Naive thymus-derived CD4-positive, alpha-beta T cell (primary cell): ENCODE results near the gene GNAI3. TPM values are rescaled to one million over a fixed set of nuclear protein-coding genes. Genes with fewer than 3 reads are reported as not detected.

Experiments
- ATAC-seq: fragments of 150-1000 bp; cut with Tn5 transposase; 2 replicates; pipeline ENCODE4 v1.10.0; 2021; ENCODE audit warnings: mild to moderate bottlenecking, moderate library complexity
- CTCF ChIA-PET: fragments of 350-600 bp; sonication (Branson Sonifier 250); formaldehyde crosslinking; loops from one replicate; lab custom pipeline; 2021; ENCODE audit warnings: antibody characterized with exemption; lab: Charles Lee
- POLR2A ChIA-PET: fragments of 350-600 bp; sonication (Branson Sonifier 250); formaldehyde crosslinking; loops from one replicate; lab custom pipeline; 2021; ENCODE audit warnings: antibody characterized with exemption, inconsistent platforms; lab: Charles Lee
- DNase-seq, 9 donors: peaks; one replicate each; pipeline versions ENCODE4 v3.0.0 to v3.0.0-alpha.2; 2020 to 2022; ENCODE audit warnings: mixed read lengths in 1 of 9
- H3K27ac ChIP-seq: one replicate; pipeline ENCODE4 v1.7.0; 2013; ENCODE audit warnings: mild to moderate bottlenecking, low read depth, low read length, moderate library complexity
- H3K27me3 ChIP-seq, 2 donors: one replicate each; pipeline ENCODE4 v1.7.0; 2013; ENCODE audit warnings: low read length in 2 of 2, mild to moderate bottlenecking in 2 of 2, moderate library complexity in 2 of 2; ENCODE audit not compliant: control insufficient read depth in 2 of 2, insufficient read depth in 2 of 2
- H3K36me3 ChIP-seq, 3 experiments: 1 replicate in 2 of 3; 2 replicates in 1 of 3; pipeline ENCODE4 v1.7.0; 2013; ENCODE audit warnings: low read length in 3 of 3, mild to moderate bottlenecking in 3 of 3, moderate library complexity in 1 of 3; ENCODE audit not compliant: insufficient read depth in 3 of 3, control insufficient read depth in 2 of 3
- H3K4me1 ChIP-seq, 2 donors: one replicate each; pipeline ENCODE4 v1.7.0; 2013; ENCODE audit warnings: low read length in 2 of 2, mild to moderate bottlenecking in 2 of 2, moderate library complexity in 1 of 2; ENCODE audit not compliant: control insufficient read depth in 2 of 2, insufficient read depth in 2 of 2
- H3K4me3 ChIP-seq: 2 replicates; pipeline ENCODE4 v1.7.0; 2013; ENCODE audit warnings: mild to moderate bottlenecking, low read length
- H3K9me3 ChIP-seq, 3 experiments: 1 replicate in 2 of 3; 2 replicates in 1 of 3; pipeline ENCODE4 v1.7.0; 2013; ENCODE audit warnings: low read length in 3 of 3; ENCODE audit not compliant: control insufficient read depth in 2 of 3
- H3K27ac Mint-ChIP-seq, 9 donors: one replicate each; pipeline ENCODE4 v1.8.0; 2020 to 2022; ENCODE audit warnings: mixed read lengths in 9 of 9, mild to moderate bottlenecking in 8 of 9, moderate library complexity in 5 of 9, inconsistent platforms in 2 of 9
- H3K27me3 Mint-ChIP-seq, 5 donors: one replicate each; pipeline ENCODE4 v1.8.0; 2021 to 2022; ENCODE audit warnings: mixed read lengths in 5 of 5, mild to moderate bottlenecking in 1 of 5
- H3K36me3 Mint-ChIP-seq, 5 donors: one replicate each; pipeline ENCODE4 v1.8.0; 2020 to 2022; ENCODE audit warnings: mixed read lengths in 5 of 5, mild to moderate bottlenecking in 3 of 5, inconsistent platforms in 1 of 5
- H3K4me1 Mint-ChIP-seq, 7 donors: one replicate each; pipeline ENCODE4 v1.8.0; 2020 to 2022; ENCODE audit warnings: mixed read lengths in 7 of 7, mild to moderate bottlenecking in 3 of 7, inconsistent platforms in 1 of 7
- H3K4me3 Mint-ChIP-seq, 10 donors: one replicate each; pipeline ENCODE4 v1.8.0; 2020 to 2022; ENCODE audit warnings: mild to moderate bottlenecking in 10 of 10, mixed read lengths in 10 of 10, moderate library complexity in 6 of 10, inconsistent platforms in 2 of 10
- H3K9me3 Mint-ChIP-seq, 11 donors: one replicate each; pipeline ENCODE4 v1.8.0; 2020 to 2022; ENCODE audit warnings: mixed read lengths in 11 of 11, mild to moderate bottlenecking in 4 of 11, inconsistent platforms in 1 of 11, moderate library complexity in 1 of 11
- intact Hi-C, 2 donors: fragments of 100-400 bp; cut with micrococcal nuclease; formaldehyde crosslinking; loops; one replicate each; pipeline ENCODE4 v1.15.1; 2023
- polyA plus RNA-seq, 2 donors: library from polyadenylated mRNA; unstranded; fragments of 300-500 nt; fragmentation: Illumina TruSeq; gene quantifications; one replicate each; pipeline ENCODE4 v1.2.3, GENCODE V29; 2021
- total RNA-seq, 6 experiments: library from RNA in 5 of 6; stranded (reverse) in 5 of 6; gene quantifications; 1 replicate in 5 of 6; 2 replicates in 1 of 6; pipeline ENCODE4 v1.2.3 and lab custom pipeline; 2021 to 2026

GNAI3 gene
- total and polyA plus RNA-seq, 7 experiments from 2014 or later = 4.9 to 9.3 (median 7.2) TPM

DNA sequence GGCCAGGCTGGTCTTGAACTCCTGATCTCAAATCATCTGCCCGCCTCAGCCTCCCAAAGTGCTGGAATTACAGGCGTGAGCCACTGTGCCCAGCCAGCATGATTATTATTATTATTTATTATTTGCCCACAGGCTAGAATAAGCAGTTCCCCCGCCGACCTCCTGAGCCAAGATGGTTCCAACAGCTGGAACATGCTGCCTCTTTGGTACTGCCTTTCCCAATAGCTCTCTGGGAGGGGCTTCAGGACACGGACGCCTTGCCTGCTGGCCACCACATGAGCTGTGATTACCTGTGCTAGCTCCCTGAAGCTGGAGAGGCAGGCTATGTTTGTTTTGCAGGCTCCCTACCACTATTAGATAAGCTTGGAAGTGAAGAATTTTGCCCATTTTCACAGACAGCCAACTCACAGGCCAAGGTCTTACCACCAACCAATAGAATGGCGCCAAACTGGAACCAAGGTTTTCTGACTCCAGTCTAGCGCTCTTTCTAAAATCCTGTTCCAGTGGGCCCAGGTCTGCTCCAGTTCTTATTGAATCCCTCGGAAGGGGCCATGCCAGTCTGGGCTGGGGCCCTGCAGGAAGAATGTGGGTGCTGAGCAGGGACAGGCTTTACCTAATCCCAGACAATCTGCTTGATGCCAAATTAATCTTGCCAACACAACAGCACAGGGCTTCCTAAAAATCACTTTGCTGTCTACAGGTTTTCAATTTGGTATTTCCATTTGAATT lies 10.8 kb upstream of the GNAI3 start:
- Histone ChIP-seq H3K27ac (no peak overlapping the region), H3K9me3 (no peaks in the 10 kb centered on the region), H3K36me3 (no peaks in the 10 kb centered on the region), H3K4me1 (peaks cover 2 to 3% of the 10 kb centered on the region in 2 donors), H3K27me3 (no peaks in the 10 kb centered on the region), H3K4me3 (no peak overlapping the region)
- H3K27me3 Mint-ChIP-seq = no peaks in the 10 kb centered on the region
- DNase-seq (no peak), ATAC-seq (no peak)
- H3K4me1 Mint-ChIP-seq = peaks cover 3 to 7% (median 4%) of the 10 kb centered on the region in 7 donors
- ChIA-PET CTCF (interaction anchor here (0.7 to 21.5 kb wide), 4 partner anchors 9 to 103 kb away, joined by 3 to 1240 read pairs (median 4); partner anchors contain the start of genes AMIGO1, ATXN7L2 and CYB561D1), POLR2A (interaction anchor here (0.8 to 1.0 kb wide), 2 partner anchors 9 to 55 kb away, joined by 3 read pairs; no protein-coding TSS in a partner anchor)
- intact Hi-C loops = no loop called here
- H3K9me3 Mint-ChIP-seq = no peaks in the 10 kb centered on the region
- peak overlapping the region in 1 of 9 donors; percentile 25 for H3K27ac Mint-ChIP-seq
- H3K4me3 Mint-ChIP-seq = no peak overlapping the region
- no peaks in the 10 kb centered on the region for H3K36me3 Mint-ChIP-seq

DNA sequence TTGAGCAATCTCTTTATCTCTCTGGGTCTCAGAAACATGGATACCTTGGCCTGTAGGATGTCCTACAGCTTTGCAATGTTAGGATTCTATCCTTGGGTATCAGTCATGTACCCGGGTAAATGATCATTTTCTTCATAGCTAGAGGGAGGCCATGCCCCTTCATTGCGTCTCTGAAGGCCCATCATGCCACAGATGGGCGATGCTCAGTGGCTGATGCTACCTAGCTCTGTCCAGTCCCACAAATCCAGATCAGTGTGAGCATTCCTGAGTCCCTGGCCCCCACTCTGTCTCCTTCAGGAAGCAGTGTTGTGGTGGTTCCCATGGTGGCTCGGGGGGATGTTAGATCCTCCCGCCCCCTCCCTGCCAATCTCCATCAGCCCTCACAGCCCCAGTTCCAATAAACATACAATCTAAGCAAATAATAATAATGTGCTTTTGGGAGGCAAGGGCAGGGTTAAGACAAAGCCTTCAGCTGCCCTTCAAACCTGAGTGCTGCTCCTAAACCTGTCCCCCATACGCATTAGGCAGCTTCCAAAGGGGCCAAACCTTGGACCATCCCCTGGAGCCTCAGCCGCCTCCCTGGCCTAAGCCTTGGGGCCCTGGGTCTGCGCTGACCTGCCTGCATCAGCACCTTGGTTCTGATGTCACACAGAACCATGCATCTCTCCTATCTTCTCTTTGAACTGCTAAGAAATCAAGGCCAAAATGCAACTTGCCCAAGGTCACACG lies 9.4 kb upstream of the GNAI3 start:
- Mint-ChIP-seq H3K27ac (no peak overlapping the region), H3K36me3 (no peaks in the 10 kb centered on the region)
- intact Hi-C loops = no loop called here

DNA sequence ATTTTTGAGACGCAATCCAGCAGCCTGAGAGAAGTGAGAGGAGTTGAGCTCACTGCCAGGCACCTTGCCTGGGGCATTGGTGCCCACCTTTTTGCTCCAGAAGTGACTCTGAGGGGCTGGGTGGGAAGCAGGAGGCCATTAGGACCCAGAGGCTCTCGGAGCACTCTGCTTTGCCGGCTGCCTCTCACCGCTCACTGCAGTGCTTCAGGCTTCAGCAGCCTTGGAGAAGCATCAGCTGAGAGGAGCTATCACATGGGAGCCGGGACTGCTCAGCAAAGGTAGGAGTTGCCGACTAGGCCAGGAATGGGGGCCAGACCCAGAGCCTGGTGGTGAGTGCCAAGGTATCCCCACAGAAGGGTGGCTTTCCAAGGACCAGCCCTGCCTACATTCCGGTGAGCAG lies 8.7 kb upstream of the GNAI3 start, which contains the start of gene GPR61:
TSS of gene GPR61 (plus strand) at position 197 of the 400 bp plus-strand sequence. CDS start 3,151 bp downstream, outside the sequence.
- CTCF ChIA-PET = interaction anchor here (21.5 kb wide), 1 partner anchor 42 kb away, joined by 1240 read pairs; the partner anchor contains the start of genes AMIGO1, ATXN7L2 and CYB561D1
- H3K4me1 Mint-ChIP-seq = peaks cover 0 to 5% (median 0%) of the 10 kb centered on the region in 7 donors
- H3K27ac Mint-ChIP-seq = no peak within 1 kb of the TSS
- H3K36me3 Mint-ChIP-seq = no peaks in the 10 kb centered on the region
- no peaks in the 10 kb centered on the region for H3K9me3 ChIP-seq
- no peak within 1 kb of the TSS for H3K27ac ChIP-seq
- ATAC-seq (no peak), DNase-seq (no peak)
- POLR2A ChIA-PET = interaction anchor here (1.0 kb wide), 1 partner anchor 85 kb away, joined by 4 read pairs; no protein-coding TSS in a partner anchor
- no peaks in the 10 kb centered on the region for H3K4me1 ChIP-seq
- intact Hi-C loops = no loop called here
- H3K27me3 Mint-ChIP-seq = no peaks in the 10 kb centered on the region
- no peaks in the 10 kb centered on the region for H3K27me3 ChIP-seq
- no peaks in the 10 kb centered on the region for H3K9me3 Mint-ChIP-seq
- no peaks in the 10 kb centered on the region for H3K36me3 ChIP-seq
- H3K4me3 Mint-ChIP-seq = no peak within 1 kb of the TSS
- no peak within 1 kb of the TSS for H3K4me3 ChIP-seq

More for the DNA sequence above, 9.4 kb upstream of the GNAI3 start:
- Mint-ChIP-seq H3K4me3 (no peak overlapping the region), H3K9me3 (no peaks in the 10 kb centered on the region), H3K4me1 (no peaks in the 10 kb centered on the region), H3K27me3 (no peaks in the 10 kb centered on the region)
- CTCF ChIA-PET = interaction anchor here (0.5 to 21.5 kb wide), 3 partner anchors 41 to 1959 kb away, joined by 3 to 1240 read pairs (median 6); partner anchors contain the start of genes AMIGO1, ATXN7L2 and CYB561D1
- POLR2A ChIA-PET = interaction anchor here (1.0 to 1.1 kb wide), 3 partner anchors 10 to 85 kb away, joined by 3 to 4 read pairs (median 3); partner anchors contain the start of gene CYB561D1
- no peak for DNase-seq
- no peaks in the 10 kb centered on the region for H3K9me3 ChIP-seq
- no peak for ATAC-seq
- H3K4me3 ChIP-seq = no peak overlapping the region
- H3K36me3 ChIP-seq = no peaks in the 10 kb centered on the region
- H3K27ac ChIP-seq = no peak overlapping the region
- H3K4me1 ChIP-seq = no peaks in the 10 kb centered on the region
- no peaks in the 10 kb centered on the region for H3K27me3 ChIP-seq

- Mint-ChIP-seq H3K4me3 (no peak overlapping the region), H3K36me3 (no peaks in the 10 kb centered on the region), H3K9me3 (no peaks in the 10 kb centered on the region), H3K27ac (no peak overlapping the region), H3K4me1 (peaks cover 0 to 6% (median 4%) of the 10 kb centered on the region in 7 donors), H3K27me3 (no peaks in the 10 kb centered on the region)
- no peak for DNase-seq
- intact Hi-C loops = no loop called here
- Histone ChIP-seq H3K27me3 (no peaks in the 10 kb centered on the region), H3K4me3 (no peak overlapping the region), H3K9me3 (no peaks in the 10 kb centered on the region), H3K36me3 (no peaks in the 10 kb centered on the region), H3K27ac (no peak overlapping the region), H3K4me1 (no peaks in the 10 kb centered on the region)
- CTCF ChIA-PET = interaction anchor here (0.8 to 21.5 kb wide), 5 partner anchors 9 to 443 kb away, joined by 3 to 1240 read pairs (median 4); partner anchors contain the start of genes AHCYL1, AMIGO1, ATXN7L2 and CYB561D1
- POLR2A ChIA-PET = interaction anchor here (1.2 to 2.8 kb wide), 2 partner anchors 47 to 52 kb away, joined by 3 to 6 read pairs; partner anchors contain the start of gene CYB561D1
- ATAC-seq = no peak
Measured at GRCh38 chr1:109541102-109541501, 7.3 kb upstream of the GNAI3 start.

DNA sequence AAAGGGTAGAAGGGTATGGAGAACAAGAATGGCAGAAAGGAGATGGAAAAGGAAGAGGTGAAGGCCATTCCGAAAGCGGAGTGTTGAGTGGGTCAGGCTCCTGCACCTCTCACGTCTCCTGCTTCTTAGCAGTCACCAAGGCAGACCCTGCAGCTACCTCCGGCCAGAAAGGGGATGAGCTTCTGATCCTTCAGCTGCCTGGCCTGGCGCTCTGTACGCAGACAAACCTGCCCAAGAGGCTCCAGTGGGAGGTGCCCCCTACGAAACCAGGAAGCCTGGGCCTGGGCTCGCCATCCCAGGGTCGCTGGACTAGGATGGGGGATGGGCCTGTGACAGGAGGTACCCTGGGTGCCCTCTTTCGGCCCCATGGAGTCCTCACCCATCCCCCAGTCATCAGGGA lies 5.8 kb upstream of the GNAI3 start:
- Mint-ChIP-seq H3K36me3 (no peaks in the 10 kb centered on the region), H3K4me3 (no peak overlapping the region), H3K27me3 (no peaks in the 10 kb centered on the region), H3K4me1 (peaks cover 3 to 20% (median 18%) of the 10 kb centered on the region in 7 donors), H3K9me3 (no peaks in the 10 kb centered on the region), H3K27ac (peak overlapping the region in 1 of 9 donors; percentile 36)
- H3K27me3 ChIP-seq = no peaks in the 10 kb centered on the region
- ChIA-PET POLR2A (interaction anchor here (1.2 to 2.8 kb wide), 2 partner anchors 49 to 54 kb away, joined by 3 to 6 read pairs; partner anchors contain the start of gene CYB561D1), CTCF (interaction anchor here (2.3 to 21.5 kb wide), 2 partner anchors 10 to 45 kb away, joined by 12 to 1240 read pairs; partner anchors contain the start of genes AMIGO1, ATXN7L2 and CYB561D1)
- DNase-seq = no peak
- no peaks in the 10 kb centered on the region for H3K9me3 ChIP-seq
- intact Hi-C loops = no loop called here
- ATAC-seq = no peak
- H3K4me3 ChIP-seq = no peak overlapping the region
- H3K27ac ChIP-seq = no peak overlapping the region
- H3K4me1 ChIP-seq = peaks cover 9 to 14% of the 10 kb centered on the region in 2 donors
- H3K36me3 ChIP-seq = no peaks in the 10 kb centered on the region
